ENCODE results near the gene PRAC2. TPM values are rescaled to one million over a fixed set of nuclear protein-coding genes. Genes with fewer than 3 reads are reported as not detected.

The PRAC2 gene
- total RNA-seq, 1 experiment from 2014 or later = not detected

- DNase-seq (ENCODE audit: low read depth) = no peak
Observed at GRCh38 chr17:48754500-48755261, 31.7 kb downstream of the PRAC2 start.

- no peak for DNase-seq (ENCODE audit: low read depth)
Observed at GRCh38 chr17:48755356-48755755, 32.4 kb downstream of the PRAC2 start.

GRCh38 chr17:48756830-48757251 lies 33.9 kb downstream of the PRAC2 start:
- no peak for DNase-seq (ENCODE audit: low read depth)

- DNase-seq (ENCODE audit: low read depth) = peak; percentile 60
Observed at GRCh38 chr17:48757524-48757961, 34.6 kb downstream of the PRAC2 start.

GRCh38 chr17:48759288-48759687 lies 36.3 kb downstream of the PRAC2 start:
- DNase-seq (ENCODE audit: low read depth) = no peak

- DNase-seq (ENCODE audit: low read depth) = no peak
Observed at GRCh38 chr17:48760411-48760810, 37.4 kb downstream of the PRAC2 start.

GRCh38 chr17:48761114-48761513 lies 38.1 kb downstream of the PRAC2 start:
- DNase-seq (ENCODE audit: low read depth) = no peak

GRCh38 chr17:48767263-48767774 lies 44.3 kb downstream of the PRAC2 start:
- DNase-seq (ENCODE audit: low read depth) = peak; percentile 29

- DNase-seq (ENCODE audit: low read depth) = no peak
Observed at GRCh38 chr17:48769009-48769675, 46.2 kb downstream of the PRAC2 start.

GRCh38 chr17:48770954-48771353 lies 48.0 kb downstream of the PRAC2 start:
- no peak for DNase-seq (ENCODE audit: low read depth)

GRCh38 chr17:48773245-48773644 lies 50.3 kb downstream of the PRAC2 start:
- DNase-seq (ENCODE audit: low read depth) = no peak

Other genes with a start within 250 kb of the PRAC2 start
- not detected in 2 replicates for gene HOXB1, start 192.2 kb upstream of the PRAC2 start, total RNA-seq (2014; rRNA removed; shearing (Covaris generic))
- gene HOXB2, start 178.1 kb upstream of the PRAC2 start, total RNA-seq (2014; rRNA removed; shearing (Covaris generic)) = 17.4 and 30.7 TPM in 2 replicates
- gene HOXB4, start 144.8 kb upstream of the PRAC2 start, total RNA-seq (2014; rRNA removed; shearing (Covaris generic)) = 0.20 and 0.57 TPM in 2 replicates
- gene HOXB3, start 132.9 kb upstream of the PRAC2 start, total RNA-seq (2014; rRNA removed; shearing (Covaris generic)) = 10.2 and 15.4 TPM in 2 replicates
- 0.10 and 0.37 TPM in 2 replicates for gene HOXB5, start 129.4 kb upstream of the PRAC2 start, total RNA-seq (2014; rRNA removed; shearing (Covaris generic))
- 6.2 and 9.4 TPM in 2 replicates for gene HOXB6, start 118.2 kb upstream of the PRAC2 start, total RNA-seq (2014; rRNA removed; shearing (Covaris generic))
- gene HOXB7, start 112.2 kb upstream of the PRAC2 start, total RNA-seq (2014; rRNA removed; shearing (Covaris generic)) = 20.0 and 23.3 TPM in 2 replicates
- gene HOXB8, start 107.9 kb upstream of the PRAC2 start, total RNA-seq (2014; rRNA removed; shearing (Covaris generic)) = 5.5 and 6.3 TPM in 2 replicates
- 10.4 and 16.3 TPM in 2 replicates for gene HOXB9, start 96.8 kb upstream of the PRAC2 start, total RNA-seq (2014; rRNA removed; shearing (Covaris generic))
- gene PRAC1, start 667 bp upstream of the PRAC2 start, total RNA-seq (2014; rRNA removed; shearing (Covaris generic)) = not detected in 2 replicates
- 5.0 and 6.6 TPM in 2 replicates for gene HOXB13, start 5.6 kb downstream of the PRAC2 start, total RNA-seq (2014; rRNA removed; shearing (Covaris generic))
- gene TTLL6, start 94.0 kb downstream of the PRAC2 start, total RNA-seq (2014; rRNA removed; shearing (Covaris generic)) = 0.07 and 0.20 TPM in 2 replicates
- gene CALCOCO2, start 107.8 kb downstream of the PRAC2 start, total RNA-seq (2014; rRNA removed; shearing (Covaris generic)) = 48.9 and 65.2 TPM in 2 replicates
- 135 and 313 TPM in 2 replicates for gene ATP5MC1, start 169.6 kb downstream of the PRAC2 start, total RNA-seq (2014; rRNA removed; shearing (Covaris generic))
- gene UBE2Z, start 185.2 kb downstream of the PRAC2 start, total RNA-seq (2014; rRNA removed; shearing (Covaris generic)) = 61.8 and 89.1 TPM in 2 replicates
- 58.4 and 83.4 TPM in 2 replicates for gene SNF8, start 221.7 kb downstream of the PRAC2 start, total RNA-seq (2014; rRNA removed; shearing (Covaris generic))
- gene GIP, start 245.4 kb downstream of the PRAC2 start, total RNA-seq (2014; rRNA removed; shearing (Covaris generic)) = not detected in 2 replicates